AG08395 (cell line): ENCODE data around the gene MOSPD3.
"Not testable (repeated sequence)": the region's sequence is repeated elsewhere in the genome, so short reads cannot be mapped to it uniquely, and the experiment has no call there.

ENCODE experiments used
- DNase-seq: peaks from one replicate; pipeline ENCODE4 v3.0.0; 2012; ENCODE audit warnings: mixed read lengths, low spot score

The MOSPD3 gene, protein sequence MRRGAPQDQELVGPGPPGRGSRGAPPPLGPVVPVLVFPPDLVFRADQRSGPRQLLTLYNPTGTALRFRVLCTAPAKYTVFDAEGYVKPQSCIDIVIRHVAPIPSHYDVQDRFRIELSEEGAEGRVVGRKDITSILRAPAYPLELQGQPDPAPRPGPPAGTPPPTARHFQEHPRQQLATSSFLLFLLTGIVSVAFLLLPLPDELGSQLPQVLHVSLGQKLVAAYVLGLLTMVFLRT

DNA sequence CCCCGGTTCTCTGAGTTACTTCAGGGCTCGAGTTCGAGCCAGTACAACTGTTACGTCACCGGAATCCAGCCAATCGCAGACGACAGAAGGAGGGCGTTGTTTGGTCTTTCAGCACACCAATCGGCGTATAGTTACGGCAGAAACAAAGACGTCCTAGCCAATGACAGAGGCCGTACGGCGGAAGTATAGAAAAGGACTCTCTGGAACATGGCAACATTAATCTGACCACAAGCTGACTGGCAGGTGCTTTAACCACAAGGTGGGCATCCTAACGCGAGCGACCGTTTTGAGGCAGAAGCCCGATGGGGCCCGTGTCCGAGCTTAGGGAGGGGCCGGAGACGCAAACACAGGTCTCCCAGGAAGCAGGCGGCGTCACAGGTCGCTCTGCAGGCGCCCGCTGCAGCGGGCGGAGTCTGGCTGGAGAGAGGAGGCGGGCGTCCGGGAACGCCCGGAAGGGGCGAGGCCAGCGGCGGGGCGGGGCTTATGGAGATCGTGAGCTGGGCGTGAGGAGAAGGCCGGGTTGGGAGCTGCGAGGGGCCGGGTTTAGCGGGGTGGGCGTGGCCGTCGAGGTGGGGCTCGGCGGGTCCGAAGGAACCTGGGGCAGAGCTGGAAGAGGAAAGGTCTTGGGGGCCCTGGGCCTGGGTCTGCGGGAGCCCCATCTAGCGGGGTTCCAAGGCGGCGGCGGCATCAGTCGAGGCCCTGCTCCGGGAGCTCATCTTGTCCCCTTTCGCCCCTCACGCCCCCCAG, at the start of gene MOSPD3:
MOSPD3 (plus strand) TSS at position 558 of the 747 bp plus-strand sequence. CDS start 252 bp downstream, outside the sequence.
- DNase-seq, result peak; percentile 100

DNA sequence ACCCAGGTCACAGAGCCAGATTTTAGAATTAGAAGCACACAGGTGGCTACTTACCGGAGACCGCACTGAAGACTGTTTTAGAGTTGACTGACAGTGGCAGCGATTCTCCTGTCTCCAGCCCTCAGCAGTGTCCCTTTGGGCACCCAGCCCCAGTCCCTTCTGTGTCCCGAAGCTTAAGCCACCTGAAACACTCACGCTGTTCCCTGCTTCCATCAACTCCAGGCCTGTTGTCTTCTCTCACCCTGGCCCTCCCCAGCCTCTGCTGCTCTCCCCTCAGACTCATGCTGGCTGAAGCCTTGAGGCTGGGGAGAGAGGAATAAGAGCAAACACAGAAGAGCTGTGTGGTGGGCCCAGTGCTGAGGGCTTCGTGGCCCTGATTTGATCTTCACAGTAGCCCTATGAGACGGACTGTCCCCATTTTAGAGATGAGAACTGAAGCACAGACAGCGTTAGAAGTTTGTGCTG, 49.2 kb upstream of the MOSPD3 start:
- DNase-seq, result no peak

DNA sequence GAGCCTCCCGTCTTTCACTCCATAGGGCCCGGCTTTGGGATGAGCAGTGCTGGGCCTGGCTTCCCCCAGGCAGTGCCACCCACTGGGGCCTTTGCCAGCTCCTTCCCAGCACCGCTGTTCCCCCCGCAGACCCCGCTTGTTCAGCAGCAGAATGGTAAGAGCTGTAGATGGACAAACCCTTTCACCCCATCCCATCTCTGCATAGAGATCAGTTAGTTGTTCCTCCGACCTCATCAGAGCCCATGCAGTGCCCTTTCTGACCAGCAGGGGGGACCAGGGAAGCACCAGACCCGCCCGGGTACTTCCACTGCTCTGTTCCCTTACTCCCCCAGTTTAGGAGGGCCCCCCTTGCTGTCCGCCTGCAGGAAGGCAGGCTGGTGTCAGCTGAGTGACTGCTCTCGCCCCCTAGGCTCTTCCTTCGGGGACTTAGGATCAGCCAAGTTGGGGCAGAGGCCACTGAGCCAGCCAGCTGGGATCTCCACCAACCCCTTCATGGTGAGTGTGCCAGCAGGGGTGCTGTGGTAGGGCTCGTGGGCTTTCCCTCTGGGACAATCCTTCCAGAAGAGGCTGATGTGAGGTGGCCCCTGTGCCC, 48.4 kb upstream of the MOSPD3 start:
- peak; percentile 90 for DNase-seq

DNA sequence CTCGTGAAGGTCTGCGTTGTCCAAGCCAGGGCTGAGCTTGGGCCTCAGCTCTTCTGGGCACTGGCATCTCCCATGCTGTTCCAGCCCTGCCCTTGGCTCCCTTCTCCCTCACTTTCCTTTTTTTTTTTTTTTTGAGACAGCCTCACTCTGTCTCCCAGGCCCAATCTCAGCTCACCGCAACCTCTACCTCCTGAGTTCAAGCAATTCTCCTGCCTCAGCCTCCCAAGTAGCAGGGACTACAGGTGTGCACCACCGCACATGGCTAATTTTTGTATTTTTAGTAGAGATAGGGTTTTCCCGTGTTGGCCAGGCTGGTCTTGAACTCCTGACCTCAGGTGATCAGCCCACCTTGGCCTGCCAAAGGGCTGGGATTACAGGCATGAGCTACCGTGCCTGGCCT, 47.9 kb upstream of the MOSPD3 start:
- DNase-seq, result not testable (repeated sequence)

DNA sequence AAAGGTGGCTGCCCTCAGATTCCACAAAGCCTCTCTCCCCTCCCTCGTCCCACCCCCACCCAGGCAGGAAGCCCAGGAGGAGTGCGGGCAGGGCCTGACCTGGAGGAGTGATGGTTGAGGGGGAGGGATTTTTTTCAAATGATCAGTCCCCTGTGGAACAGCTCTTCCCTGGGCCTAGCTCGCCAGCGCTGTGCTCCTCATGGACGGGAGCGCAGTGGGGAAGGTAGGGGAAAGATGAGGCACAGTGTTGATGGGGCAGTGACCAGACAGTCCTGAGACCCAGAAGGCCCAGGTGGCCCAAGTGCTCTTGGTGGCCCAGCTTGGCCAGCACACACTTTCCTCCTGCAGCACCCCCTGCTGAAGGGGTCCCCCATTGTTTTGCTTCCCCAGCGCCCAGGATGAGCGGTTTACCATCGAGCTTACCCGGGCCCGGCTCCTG, 47.2 kb upstream of the MOSPD3 start:
- no peak for DNase-seq

DNA sequence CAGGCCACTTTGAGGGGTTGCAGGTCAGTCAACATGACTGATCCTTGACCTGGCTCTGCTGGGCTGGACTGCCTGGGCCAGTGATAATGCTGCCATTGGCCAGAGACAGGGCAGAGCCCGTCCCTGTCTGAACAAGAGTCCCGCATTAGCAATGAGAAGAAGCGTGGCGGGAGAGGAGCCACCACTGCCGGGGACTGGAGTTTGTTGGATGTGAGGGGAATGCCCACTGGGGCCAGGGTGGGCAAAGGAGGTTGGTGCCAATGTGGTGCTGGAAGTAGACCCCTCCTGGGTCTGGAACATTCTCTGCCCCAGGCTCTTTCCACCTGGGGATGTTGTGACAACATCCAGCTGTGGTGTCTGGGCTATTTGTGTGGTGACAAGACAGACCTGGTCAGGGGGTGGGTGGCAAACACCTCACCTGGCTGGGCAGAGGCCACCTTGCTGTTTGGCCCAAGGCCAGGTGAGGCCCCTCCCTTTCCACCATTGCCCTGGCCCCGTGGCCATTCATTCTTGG, 46.3 kb upstream of the MOSPD3 start:
- no peak for DNase-seq

GRCh38 chr7:100567031-100567730, 45.2 kb upstream of the MOSPD3 start:
- no peak for DNase-seq

DNA sequence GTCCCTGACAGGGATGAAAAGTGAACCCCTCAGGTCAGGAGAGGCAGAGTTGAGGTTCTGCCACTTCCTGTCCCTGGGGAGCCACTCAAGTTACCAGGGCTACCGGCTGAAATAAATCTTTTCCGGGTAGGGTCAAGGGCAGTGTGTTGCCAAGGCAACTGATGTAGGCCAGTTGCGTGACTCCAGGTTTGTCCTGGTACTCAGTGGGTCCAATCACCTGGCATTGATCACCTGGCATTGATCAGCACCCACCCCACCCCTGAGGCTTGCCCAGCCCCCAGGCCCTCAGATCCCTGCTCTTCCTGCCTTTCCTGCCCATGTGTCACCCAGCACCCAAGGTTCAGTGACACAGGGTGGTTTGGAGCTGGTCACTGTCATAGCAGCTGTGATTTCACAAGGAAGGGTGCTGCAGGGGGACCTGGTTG, 44.6 kb upstream of the MOSPD3 start:
- DNase-seq, result no peak

- DNase-seq, result no peak
Measured at GRCh38 chr7:100568176-100568895, 44.0 kb upstream of the MOSPD3 start.

GRCh38 chr7:100568896-100569844, 43.2 kb upstream of the MOSPD3 start:
- DNase-seq, result peak; percentile 26

GRCh38 chr7:100570954-100571828, 41.1 kb upstream of the MOSPD3 start:
- DNase-seq, result no peak

DNA sequence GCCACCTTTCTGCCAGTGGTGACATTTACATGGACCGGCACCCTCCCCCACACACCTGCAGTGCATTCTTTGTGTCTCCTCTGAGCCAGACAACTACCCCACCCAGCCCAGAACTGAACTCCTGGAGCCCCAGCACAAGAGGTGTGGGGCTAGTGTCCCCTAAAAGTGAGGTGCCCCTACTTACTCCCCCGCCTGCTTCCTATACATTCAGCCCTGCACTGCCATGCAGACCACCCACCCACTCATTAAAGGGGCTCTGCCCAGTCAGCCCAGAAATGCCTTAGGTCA, 40.6 kb upstream of the MOSPD3 start:
- DNase-seq, result no peak

GRCh38 chr7:100572281-100572948, 39.9 kb upstream of the MOSPD3 start:
- no peak for DNase-seq

DNA sequence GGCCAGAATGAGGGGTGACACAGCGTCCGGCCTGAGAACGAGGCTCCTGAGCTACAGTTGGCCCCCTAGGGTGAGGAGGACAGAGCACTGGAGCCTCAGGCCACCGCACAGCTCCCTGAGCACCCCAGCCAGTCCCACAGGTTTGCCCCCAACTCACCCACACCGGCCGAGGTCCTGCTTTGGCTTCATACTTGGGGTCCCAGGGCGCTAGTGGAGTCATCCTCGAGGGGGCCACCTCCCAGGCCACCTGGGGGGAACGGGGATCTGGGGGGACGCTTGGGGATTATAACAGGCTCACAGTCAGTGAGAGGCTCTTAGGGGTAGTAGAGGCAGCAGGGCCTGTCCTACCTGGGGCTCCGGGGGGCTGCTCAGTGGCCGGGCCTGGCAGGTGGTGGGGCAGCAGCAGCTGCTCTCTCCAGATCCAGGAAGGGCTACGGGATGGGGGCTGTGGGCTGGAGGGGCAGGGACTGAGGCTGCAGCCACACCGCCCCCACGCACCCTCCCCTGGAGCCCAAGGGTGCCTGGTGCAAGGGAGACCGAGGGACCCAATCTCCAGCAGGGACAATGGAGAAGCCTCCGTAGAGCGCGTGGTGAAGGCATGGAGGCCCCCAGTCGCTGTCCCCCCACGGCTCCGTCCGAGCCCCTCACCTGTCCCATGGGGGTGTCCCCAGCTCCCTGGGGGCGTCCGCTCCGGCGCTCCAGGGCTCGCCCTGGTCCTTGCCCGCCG, 39.2 kb upstream of the MOSPD3 start:
- no peak for DNase-seq

DNA sequence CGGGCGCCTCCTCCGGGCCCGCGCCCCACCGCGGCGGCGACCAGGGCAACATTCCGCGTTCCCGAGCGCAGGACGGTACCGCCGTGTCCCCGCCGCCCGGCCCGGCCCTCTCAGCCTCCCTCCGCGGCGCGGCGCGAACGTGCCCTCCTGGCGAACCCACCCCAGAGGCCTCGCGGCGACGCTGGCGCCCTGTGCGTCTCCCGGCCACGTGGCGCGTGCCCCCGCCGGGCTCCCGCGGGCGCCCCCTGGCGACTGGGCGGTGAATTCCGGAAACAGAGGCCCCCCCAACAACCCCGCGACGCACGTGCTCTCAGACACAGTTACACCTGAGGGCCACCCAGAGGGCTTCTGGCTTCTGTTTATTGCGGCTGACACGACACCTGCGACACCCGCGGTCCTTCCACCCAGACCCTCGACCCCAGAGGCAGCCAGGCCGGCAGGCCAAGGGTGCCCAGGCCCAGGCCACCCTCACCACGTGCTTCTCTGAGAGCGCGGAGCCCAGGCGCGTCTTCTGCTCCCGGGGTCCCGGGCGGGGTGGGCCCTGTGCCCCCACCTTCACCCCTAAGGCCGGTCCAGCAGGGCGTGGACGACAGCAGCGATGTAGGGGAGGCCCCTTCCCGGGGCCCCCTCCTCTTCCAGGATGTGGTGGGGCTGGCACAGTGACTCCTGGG, 38.5 kb upstream of the MOSPD3 start, which contains the start of gene SAP25:
SAP25 (minus strand) TSS at position 210 of the 671 bp plus-strand sequence; CDS start at position 52, 158 bp downstream.
- no peak for DNase-seq

DNA sequence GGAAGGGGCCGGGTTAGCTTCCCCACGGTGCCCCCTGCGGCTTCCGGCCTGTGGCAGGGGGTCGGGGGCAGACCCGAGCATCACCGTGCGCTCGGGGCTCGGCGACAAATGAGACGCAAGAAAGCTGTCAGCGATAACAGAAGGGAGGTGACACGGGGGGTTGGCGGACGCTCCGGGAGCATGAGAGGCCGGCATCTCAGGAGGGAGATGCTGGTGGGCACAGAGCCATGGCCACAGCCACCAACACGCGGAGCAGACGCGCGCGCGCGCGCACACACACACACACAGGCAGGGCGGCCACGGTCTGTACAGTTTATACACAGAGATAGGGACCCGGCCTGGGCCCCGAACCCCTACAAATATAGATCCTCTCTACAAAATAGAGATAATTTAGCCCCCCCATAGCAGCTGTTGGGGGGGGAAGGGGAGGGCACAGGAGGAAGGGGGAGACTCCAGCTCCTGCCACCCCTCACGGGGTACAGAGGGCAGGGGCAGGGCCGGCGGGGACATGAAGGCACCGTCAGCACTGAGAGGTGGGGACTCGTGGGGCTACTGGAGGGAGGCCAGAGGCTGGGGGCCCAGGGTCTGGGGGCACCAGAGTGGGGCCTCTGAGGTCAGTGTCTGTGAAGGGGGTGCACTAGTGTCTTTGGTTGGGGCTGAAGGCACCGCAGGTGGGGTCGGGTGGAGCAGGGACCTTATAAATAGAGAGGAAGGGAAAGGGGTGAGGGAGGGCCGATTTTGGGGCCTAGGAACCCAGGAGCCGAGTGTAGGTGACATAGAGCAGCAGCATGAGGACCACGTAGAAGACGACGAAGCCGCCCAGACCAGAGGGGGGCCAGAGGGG, 37.8 kb upstream of the MOSPD3 start:
- DNase-seq, result no peak

DNA sequence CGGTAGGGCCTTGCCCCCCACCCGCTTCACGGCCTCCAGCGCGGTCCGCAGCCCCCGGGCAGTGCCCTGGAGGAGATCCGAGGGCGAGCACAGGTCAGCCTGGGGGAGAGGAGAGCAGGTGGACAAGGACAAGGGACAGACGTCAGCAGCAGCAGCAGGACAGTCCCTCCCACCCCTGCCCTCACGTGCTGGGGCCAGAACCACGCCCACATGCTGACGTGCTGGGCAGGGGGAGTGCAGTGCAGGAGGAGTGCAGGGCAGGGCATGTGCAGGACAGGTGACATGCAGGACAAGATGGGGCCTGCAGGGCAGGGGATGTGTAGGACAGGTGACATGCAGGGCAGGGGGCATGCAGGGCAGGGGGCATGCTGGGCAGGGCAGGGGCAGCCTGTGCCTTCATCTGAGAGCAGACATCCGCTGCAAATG, 37.1 kb upstream of the MOSPD3 start:
- no peak for DNase-seq
